GM20431 (cell line): ENCODE data around the gene RBFOX1.

Experiments
- in situ Hi-C: fragments of 300-500 bp; cut with MseI, MboI; formaldehyde crosslinking; loops from one replicate; pipeline ENCODE4 v1.15.0; 2020; ENCODE audit warnings: low sequenced_read_pairs; ENCODE audit not compliant: unreplicated experiment

Gene RBFOX1

DNA sequence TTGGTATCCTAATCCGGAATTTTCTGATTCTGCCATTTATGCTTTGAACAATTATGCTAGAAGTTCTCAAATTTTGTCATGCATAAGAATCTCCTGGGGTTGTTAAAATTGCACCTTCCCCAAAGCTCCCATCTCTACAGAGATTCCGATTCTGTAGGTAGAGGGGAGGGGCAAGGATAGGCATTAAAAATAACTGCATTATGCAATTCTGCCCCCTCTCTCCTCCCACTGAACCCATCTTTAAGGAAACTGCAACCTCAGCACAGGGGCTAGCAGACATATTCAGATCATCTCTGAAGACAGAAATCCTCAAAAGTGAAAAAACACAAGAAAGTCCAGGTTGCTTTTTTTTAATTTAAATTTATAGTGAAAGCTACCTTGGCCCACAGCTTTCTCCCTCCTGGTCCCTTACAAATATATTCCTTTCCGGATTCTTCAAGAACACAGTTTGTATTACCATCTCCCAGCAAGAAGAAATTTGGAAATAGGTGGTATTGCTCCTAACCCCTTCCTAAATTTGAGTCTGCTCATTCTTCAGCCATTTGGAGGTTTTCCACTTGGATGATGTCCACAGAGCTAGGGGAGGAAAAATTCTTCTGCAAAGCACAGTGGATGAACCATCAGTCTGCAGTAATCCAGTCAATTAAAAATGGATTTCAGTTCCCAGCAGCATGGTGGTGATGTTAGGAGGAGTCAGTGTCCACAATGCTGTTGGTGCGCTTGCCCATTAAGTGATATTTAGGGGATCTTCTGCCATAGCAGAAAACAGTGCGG, 67.7 kb downstream of the RBFOX1 start:
- in situ Hi-C loops: no loop called here

DNA sequence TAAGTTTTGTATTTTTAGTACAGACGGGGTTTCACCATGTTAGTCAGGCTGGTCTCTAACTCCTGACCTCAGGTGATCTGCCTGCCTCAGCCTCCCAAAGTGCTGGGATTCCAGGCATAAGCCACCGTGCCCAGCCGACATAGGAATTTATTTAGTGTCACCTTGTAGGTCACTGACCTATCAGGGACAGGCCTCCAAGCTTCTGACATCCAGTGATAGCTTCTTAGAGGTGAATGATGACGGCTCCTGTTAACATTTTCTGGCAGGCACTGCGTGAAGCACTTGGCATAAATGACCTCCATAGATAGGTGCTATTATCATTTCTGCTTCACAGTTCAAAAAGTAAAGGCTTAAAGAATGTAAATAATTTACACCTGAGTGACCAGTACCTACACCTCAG, 71.6 kb downstream of the RBFOX1 start:
- in situ Hi-C loops: no loop called here

DNA sequence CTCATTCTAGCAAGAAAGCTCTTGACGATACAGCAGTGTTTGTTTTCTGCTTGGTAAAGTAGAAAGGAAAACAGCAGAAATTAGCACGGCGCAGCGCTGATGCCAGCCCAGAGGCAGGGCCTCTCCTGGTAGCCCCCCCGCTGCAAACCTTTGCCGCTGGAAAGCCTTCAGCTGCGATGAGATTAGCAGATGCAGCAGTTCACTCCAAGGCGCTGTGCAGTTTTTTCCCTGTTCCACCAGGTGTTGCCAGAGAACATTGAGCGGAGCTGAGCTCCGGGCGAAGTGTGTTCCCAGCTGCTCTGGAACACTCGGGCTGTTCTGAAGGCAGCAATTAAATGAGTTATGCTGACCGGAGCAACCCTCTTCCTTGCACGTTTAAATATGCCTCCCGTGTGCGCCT, 72.5 kb downstream of the RBFOX1 start:
- in situ Hi-C loops: no loop called here

DNA sequence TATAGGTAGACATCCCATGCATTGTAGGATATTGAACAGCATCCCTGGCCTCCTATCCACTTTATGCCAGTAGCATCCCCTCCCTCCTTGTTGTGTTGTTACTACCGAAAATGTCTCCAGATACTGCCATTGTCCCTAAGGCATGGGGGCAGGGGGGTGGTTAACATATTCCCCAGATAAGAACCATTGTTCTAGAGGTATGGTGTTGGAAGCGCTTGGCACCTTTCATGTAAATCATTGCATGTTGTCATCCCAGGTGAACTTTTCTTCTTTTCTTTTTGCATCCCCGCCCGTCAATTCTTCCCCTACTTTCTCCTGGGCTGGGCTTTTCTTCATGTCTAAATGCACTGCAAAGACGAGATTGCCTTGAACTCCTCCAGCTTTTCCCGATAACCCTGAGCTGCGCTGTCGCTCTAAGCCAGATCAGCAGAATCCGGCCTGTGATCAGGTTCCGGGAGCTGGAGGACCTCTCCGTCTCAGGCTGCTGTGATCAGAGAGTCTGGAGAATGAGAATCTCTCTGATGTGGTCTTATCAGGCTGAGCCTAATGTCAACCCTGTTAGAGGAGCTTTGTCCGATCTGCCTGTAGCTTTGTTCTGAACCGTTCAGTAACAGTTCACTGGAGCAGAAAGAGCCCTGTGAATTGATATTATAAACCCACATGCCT, 76.2 kb downstream of the RBFOX1 start:
- in situ Hi-C loops: no loop called here

DNA sequence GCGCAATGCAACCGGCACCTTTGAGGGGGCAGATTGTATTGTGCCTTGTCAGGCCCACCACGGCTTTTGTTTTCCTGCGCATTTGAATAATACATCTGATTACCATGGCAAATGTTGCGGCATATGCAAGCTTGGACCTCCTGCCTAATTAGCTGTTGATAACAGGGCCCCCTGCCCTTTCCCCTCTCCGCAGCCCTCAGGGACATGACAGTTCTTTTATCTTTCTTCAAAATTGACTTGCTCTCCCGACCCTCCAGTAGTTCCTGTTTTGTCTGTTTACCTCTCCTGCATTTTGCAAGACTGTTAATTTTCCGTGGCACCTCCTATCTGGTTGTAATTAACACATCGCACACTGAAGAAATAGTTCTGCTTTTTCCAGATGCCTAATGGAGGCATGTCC, 86.8 kb downstream of the RBFOX1 start:
- in situ Hi-C loops: loop anchor here (10.0 kb wide), 1 partner anchor 65 kb away; no protein-coding TSS in a partner anchor

- in situ Hi-C loops: no loop called here
Observed at GRCh38 chr16:7420079-7420478, 87.4 kb downstream of the RBFOX1 start.

GRCh38 chr16:7420843-7421242, 88.2 kb downstream of the RBFOX1 start:
- in situ Hi-C loops: no loop called here

- in situ Hi-C loops: no loop called here
Observed at GRCh38 chr16:7421578-7421977, 88.9 kb downstream of the RBFOX1 start.

- in situ Hi-C loops: no loop called here
Observed at GRCh38 chr16:7422036-7422888, 89.6 kb downstream of the RBFOX1 start.

- in situ Hi-C loops: no loop called here
Observed at GRCh38 chr16:7423434-7424044, 90.9 kb downstream of the RBFOX1 start.

- in situ Hi-C loops: no loop called here
Observed at GRCh38 chr16:7426161-7426560, 93.5 kb downstream of the RBFOX1 start.

- in situ Hi-C loops: no loop called here
Observed at GRCh38 chr16:7431723-7432122, 99.1 kb downstream of the RBFOX1 start.

DNA sequence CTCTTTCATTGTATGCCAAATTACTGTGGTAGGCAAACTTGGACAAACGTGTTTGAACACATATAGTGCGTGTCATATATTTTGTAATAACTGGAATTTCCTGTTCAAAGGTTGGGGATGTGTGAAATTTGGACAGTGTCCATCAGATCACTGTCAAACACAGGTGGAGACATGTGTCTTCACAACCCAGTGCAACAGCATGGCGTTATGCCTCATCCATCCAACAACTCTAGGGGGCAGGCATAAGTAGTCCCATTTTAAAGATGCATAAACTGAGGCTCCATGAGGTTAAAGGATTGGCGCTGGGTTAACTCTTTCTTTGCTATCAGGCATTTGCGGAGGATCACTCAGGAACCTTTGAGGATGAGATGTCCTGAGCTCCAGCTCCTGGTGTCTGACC, 103.7 kb downstream of the RBFOX1 start:
- in situ Hi-C loops: no loop called here

- in situ Hi-C loops: no loop called here
Observed at GRCh38 chr16:7437135-7437804, 104.6 kb downstream of the RBFOX1 start.

- in situ Hi-C loops: no loop called here
Observed at GRCh38 chr16:7437843-7438242, 105.2 kb downstream of the RBFOX1 start.

- in situ Hi-C loops: no loop called here
Observed at GRCh38 chr16:7438601-7439000, 106.0 kb downstream of the RBFOX1 start.

GRCh38 chr16:7439518-7439917, 106.9 kb downstream of the RBFOX1 start:
- in situ Hi-C loops: no loop called here

- in situ Hi-C loops: no loop called here
Observed at GRCh38 chr16:7440886-7441400, 108.3 kb downstream of the RBFOX1 start.

- in situ Hi-C loops: no loop called here
Observed at GRCh38 chr16:7442050-7442449, 109.4 kb downstream of the RBFOX1 start.

DNA sequence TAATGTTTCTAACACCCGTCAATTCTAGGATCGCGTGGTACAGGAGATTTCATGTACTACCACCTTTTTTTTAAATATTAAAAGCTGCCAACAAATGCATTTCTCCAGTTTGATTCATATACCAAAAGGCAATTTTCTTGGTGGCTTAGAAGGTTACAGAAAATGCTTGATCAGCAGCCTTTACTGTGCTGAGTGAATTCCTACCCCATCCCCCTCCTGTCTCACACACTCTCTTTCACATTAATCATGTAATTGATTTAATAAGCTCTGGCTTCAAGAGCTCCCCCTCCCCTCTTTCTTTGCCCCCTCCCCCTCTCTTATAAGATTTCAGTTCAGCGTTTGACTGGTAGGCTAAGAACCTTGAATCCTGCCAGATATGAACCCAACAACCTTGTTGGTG, 110.5 kb downstream of the RBFOX1 start:
- in situ Hi-C loops: no loop called here
